Chondrocyte (in vitro differentiated cells): ENCODE data around the gene ATP6V0D1. TPM values are rescaled to one million over a fixed set of nuclear protein-coding genes. Genes with fewer than 3 reads are reported as not detected.
A peak's percentile ranks its signal among the peaks of the same experiment; 100 is the strongest.

Source experiments
- DNase-seq: peaks from one replicate; pipeline ENCODE4 v3.0.0; 2021; ENCODE audit warnings: mixed read lengths, low spot score
- H3K27ac Mint-ChIP-seq: one replicate; pipeline ENCODE4 v1.8.0; 2021; ENCODE audit warnings: mild to moderate bottlenecking, moderate library complexity, mixed read lengths; ENCODE audit not compliant: unreplicated experiment
- H3K27me3 Mint-ChIP-seq: 2 replicates; pipeline ENCODE4 v1.8.0; 2021; ENCODE audit warnings: low read depth, mixed read lengths
- H3K36me3 Mint-ChIP-seq: 2 replicates; pipeline ENCODE4 v1.8.0; 2021; ENCODE audit warnings: low read depth, mixed read lengths
- H3K4me1 Mint-ChIP-seq: 2 replicates; pipeline ENCODE4 v1.8.0; 2021; ENCODE audit warnings: low read depth, mild to moderate bottlenecking, mixed read lengths
- H3K4me3 Mint-ChIP-seq: one replicate; pipeline ENCODE4 v1.8.0; 2021; ENCODE audit warnings: mild to moderate bottlenecking, moderate library complexity, mixed read lengths; ENCODE audit not compliant: unreplicated experiment
- H3K9me3 Mint-ChIP-seq: 2 replicates; pipeline ENCODE4 v1.8.0; 2021; ENCODE audit warnings: low read depth, mixed read lengths
- CTCF ChIP-seq: fragments of 200-600 bp; sonication (generic); IDR thresholded peaks from 2 replicates; pipeline ENCODE4 v1.5.0; 2021; ENCODE audit warnings: antibody characterized with exemption, mild to moderate bottlenecking, moderate library complexity
- total RNA-seq: library from RNA; stranded (reverse); gene quantifications from 3 replicates; pipeline ENCODE4 v1.2.1, GENCODE V29; 2021

The ATP6V0D1 gene
- total RNA-seq, 1 donor from 2014 or later: 85.5 TPM

- no peak for TF ChIP-seq CTCF
- peaks cover 1% of the 10 kb centered on the region for H3K36me3 Mint-ChIP-seq
- peaks cover 11% of the 10 kb centered on the region for H3K27me3 Mint-ChIP-seq
- no peaks in the 10 kb centered on the region for H3K9me3 Mint-ChIP-seq
- no peak overlapping the region for H3K27ac Mint-ChIP-seq
- DNase-seq: no peak
- H3K4me3 Mint-ChIP-seq: peak overlapping the region; percentile 58
- peaks cover 11% of the 10 kb centered on the region for H3K4me1 Mint-ChIP-seq
These were observed 49.0 kb downstream of the ATP6V0D1 start for GRCh38 chr16:67431775-67432505.

- Mint-ChIP-seq H3K9me3 (no peaks in the 10 kb centered on the region), H3K4me3 (peak within 1 kb of the TSS; percentile 65), H3K4me1 (peaks cover 11% of the 10 kb centered on the region), H3K27ac (peak within 1 kb of the TSS; percentile 22), H3K36me3 (no peaks in the 10 kb centered on the region), H3K27me3 (peaks cover 11% of the 10 kb centered on the region)
- peak; percentile 19 for TF ChIP-seq CTCF
- no peak for DNase-seq
These were observed 49.8 kb downstream of the ATP6V0D1 start, which contains the start of gene HSD11B2 for GRCh38 chr16:67430977-67431774. HSD11B2 (plus strand) TSS chr16:67431121; CDS start chr16:67431249, 128 bp downstream.

- peak overlapping the region; percentile 65 for H3K4me3 Mint-ChIP-seq
These were observed 50.4 kb downstream of the ATP6V0D1 start for GRCh38 chr16:67430504-67430976.

GRCh38 chr16:67429799-67430503 is 51.0 kb downstream of the ATP6V0D1 start:
- Mint-ChIP-seq H3K9me3 (no peaks in the 10 kb centered on the region), H3K4me3 (peak overlapping the region; percentile 65), H3K36me3 (no peaks in the 10 kb centered on the region), H3K27ac (no peak overlapping the region), H3K27me3 (peaks cover 17% of the 10 kb centered on the region), H3K4me1 (peaks cover 11% of the 10 kb centered on the region)
- DNase-seq: no peak
- no peak for TF ChIP-seq CTCF

More at GRCh38 chr16:67430504-67430976, 50.4 kb downstream of the ATP6V0D1 start:
- Mint-ChIP-seq H3K27ac (no peak overlapping the region), H3K9me3 (no peaks in the 10 kb centered on the region), H3K4me1 (peaks cover 11% of the 10 kb centered on the region), H3K36me3 (no peaks in the 10 kb centered on the region), H3K27me3 (peaks cover 13% of the 10 kb centered on the region)
- DNase-seq: no peak
- peak; percentile 9 for TF ChIP-seq CTCF
